Mesenteric fat pad (tissue), 1 donor: ENCODE results near the gene BARX1. TPM values are rescaled to one million over a fixed set of nuclear protein-coding genes. Genes with fewer than 3 reads are reported as not detected.
"Not testable (repeated sequence)": the region's sequence is repeated elsewhere in the genome, so short reads cannot be mapped to it uniquely, and the experiment has no call there.

Experiments
- DNase-seq: peaks from one replicate; pipeline ENCODE4 v3.0.0-alpha.2; 2020; ENCODE audit warnings: low spot score
- total RNA-seq: library from RNA; stranded (reverse); fragmentation: NEBNext Ultra II Directional; extraction: Animal tissue kit (Norgen Biotek cat#: 25700); gene quantifications from one replicate; pipeline ENCODE4 v1.2.1, GENCODE V29; 2021
- donor health status: DM: yes; HTN: yes; CAD: no.

BARX1 gene
- total RNA-seq, 1 donor from 2014 or later: not detected

DNA sequence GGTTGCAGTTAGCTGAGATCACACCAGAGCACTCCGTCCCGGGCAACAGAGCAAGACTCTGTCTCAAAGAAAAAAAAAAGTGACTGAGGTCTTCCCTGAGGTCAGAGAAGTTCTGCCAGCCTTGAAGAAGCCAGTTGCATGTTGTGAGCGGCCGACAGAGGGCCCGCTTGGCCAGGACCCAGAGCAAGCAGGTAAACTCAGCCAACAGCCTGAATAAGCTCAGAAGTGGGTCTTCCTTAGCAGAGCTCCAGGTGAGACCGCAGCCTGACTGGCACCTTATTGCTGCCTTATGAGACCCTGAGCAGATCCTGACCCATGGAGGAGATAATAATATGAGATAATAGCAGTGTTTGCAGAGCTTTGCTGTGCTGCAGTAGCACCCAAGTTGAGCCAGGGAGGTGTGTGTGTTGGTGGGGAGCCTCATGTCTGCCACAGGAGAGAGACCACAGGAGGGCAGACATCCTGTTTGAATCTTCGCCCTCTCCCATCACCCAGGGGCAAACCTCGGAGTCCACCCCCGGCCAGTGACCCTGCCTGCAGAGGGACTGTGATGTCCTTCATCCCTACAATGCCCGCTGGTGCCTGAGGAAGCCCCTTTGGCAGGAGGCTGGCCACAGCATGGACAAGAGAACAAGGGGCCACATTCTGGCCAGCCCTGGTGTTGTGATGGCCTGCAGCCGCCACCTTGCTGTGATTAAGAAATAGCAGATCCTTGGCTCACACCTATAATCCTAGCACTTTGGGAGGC, 10.8 kb upstream of the BARX1 start:
- peak; percentile 69 for DNase-seq

DNA sequence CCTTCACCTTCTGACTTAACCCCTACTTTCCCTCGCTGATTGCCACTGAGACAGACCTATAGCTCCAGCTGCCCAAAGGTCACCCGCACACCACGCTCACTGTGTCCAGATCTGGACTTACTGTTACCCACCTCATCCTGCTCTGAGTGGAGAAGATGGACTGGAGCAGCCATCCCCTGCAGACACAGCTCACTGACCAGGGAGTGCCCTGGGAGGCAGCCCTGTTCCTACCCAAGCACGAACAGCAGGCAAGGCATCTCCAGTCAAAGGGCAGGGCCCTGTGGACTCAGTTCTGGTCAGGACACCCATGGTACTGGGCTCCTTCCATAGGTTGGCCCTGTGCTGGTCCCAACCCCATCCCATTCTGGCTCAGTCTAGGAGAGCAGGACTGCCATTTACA, 9.5 kb upstream of the BARX1 start:
- no peak for DNase-seq

DNA sequence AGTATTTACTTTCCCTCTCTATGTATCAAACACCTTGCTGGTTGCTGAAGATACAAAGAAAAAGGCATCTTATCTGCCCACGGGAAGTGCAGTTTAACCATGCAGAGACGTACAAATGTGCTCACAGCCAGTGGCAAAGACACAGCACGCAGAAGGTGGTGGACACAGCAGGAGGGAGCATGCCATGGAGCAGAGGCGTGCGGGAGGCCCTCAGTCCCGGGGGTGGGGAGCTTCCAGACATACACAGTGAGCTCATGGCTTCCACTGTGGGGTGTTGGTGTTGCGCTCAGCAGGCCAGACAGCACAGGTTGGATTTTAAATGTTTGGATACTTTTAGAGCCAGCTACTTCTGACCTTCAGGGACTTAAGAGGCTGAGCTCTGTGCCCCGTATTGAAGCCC, 8.8 kb upstream of the BARX1 start:
- DNase-seq: peak; percentile 67

- not testable (repeated sequence) for DNase-seq
These were observed 8.3 kb upstream of the BARX1 start for GRCh38 chr9:93963489-93963888.

- peak; percentile 89 for DNase-seq
These were observed 7.6 kb upstream of the BARX1 start for GRCh38 chr9:93962561-93963440.

DNA sequence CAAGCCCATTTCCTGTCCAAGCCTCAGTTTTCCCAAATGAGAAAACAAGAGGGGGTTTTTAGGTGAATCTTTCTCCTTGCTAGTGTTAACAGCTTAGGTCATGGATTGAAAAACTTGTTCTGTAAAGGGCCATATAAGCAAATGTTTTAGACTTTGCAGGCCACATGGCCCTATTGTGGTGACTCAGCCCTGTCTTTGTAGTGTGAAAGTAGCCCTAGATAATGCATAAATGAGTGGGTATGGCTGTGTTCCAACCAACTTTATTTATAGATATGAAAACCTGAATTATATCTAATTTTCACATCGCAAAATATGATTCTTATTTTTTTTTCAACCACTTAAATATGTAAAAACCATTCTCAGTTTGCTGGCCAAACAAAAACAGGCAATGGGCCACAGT, 6.9 kb upstream of the BARX1 start:
- DNase-seq: no peak

- DNase-seq: peak; percentile 86
These were observed 6.1 kb upstream of the BARX1 start for GRCh38 chr9:93960971-93961841.

DNA sequence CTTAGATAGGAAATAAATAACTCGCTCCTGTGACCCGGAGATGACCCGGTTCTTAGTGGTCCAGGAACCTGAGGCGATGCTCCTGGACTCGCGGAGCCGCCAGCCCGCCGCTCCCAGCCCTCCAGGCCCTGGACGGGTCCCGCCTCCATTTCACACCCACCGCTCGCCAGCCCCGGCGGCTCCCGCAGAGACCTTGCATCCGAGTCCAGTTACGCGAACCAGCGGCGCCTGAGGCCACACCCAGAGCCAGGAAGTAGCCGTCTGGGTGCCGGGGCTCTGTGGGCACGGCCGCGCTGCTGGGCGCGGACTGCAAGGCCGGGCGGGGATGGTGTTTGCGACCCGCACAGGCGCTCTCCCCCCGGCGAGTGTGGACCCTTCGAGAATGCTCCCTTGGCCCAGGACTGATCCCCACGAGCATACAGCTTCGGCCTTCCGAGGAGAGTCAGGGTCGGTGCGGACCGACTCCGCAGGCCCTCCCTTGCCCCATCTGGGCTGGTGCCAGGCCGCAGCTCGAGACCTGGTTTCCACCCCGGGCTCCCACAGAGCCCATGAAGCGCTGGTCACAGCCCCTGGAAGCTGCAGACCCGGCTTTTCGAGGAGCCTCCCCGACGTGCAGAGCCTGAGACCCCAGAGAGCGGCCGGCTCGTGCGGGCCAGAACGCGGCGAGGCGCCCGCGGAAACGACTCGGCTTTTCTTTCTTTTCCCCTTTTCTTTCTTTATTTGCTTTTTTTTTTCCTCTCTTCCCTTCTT, 5.2 kb upstream of the BARX1 start:
- peak; percentile 89 for DNase-seq

- DNase-seq: no peak
These were observed 4.6 kb upstream of the BARX1 start for GRCh38 chr9:93959739-93960154.

- peak; percentile 88 for DNase-seq
These were observed 3.9 kb upstream of the BARX1 start for GRCh38 chr9:93958819-93959682.

GRCh38 chr9:93958121-93958818, 3.1 kb upstream of the BARX1 start:
- no peak for DNase-seq

GRCh38 chr9:93955981-93956784, 1.0 kb upstream of the BARX1 start:
- no peak for DNase-seq

DNA sequence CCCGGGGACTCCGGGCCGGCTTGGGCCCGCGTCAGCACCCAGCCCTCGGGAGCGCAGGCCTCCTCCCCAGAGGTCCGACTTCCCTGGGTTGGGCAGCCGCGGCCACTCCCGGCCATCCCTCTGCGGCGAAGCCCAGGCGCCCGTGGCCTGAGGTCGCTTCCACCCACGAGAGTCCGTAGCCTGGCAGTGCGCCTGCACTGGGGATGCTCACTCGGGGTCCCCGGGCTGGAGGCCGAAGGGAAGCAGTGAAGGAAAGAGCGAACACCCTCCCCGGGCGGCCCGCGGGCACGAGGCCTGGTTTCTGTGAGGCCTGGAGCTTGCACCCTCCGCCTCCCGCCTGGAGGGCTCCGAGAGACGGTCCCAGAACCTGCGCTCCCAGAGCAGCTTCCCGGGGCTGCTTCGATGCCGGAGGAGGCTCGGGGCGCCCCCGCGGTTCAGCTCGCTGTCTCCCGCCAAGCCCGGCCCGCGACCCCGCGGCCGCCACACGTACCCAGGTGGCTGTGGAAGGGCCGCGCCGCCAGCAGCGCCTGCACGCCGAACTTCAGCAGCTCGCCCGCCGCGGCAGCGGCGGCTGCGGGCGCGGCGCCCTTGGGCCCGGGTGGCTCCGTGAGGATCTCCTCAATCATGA, 607 bp downstream of the BARX1 start:
- DNase-seq: no peak

- no peak for DNase-seq
These were observed 1.4 kb downstream of the BARX1 start for GRCh38 chr9:93953496-93954433.

GRCh38 chr9:93952784-93953495, 2.2 kb downstream of the BARX1 start:
- no peak for DNase-seq
